H9 (cell line): Measurements from ENCODE around the gene STXBP6. TPM values are rescaled to one million over a fixed set of nuclear protein-coding genes. Genes with fewer than 3 reads are reported as not detected.

Experiments
- DNase-seq: peaks from one replicate; pipeline ENCODE4 v3.0.0-alpha.2; 2017
- H2AFZ ChIP-seq: one replicate; pipeline ENCODE4 v1.6.1; 2013; ENCODE audit warnings: mild to moderate bottlenecking, low read length, control low read depth, moderate library complexity
- H2AK5ac ChIP-seq: 2 replicates; pipeline ENCODE4 v1.6.1; 2013; ENCODE audit warnings: low read length, control low read depth, mixed read lengths; ENCODE audit not compliant: insufficient read length
- H2BK120ac ChIP-seq: one replicate; pipeline ENCODE4 v1.6.1; 2013; ENCODE audit warnings: low read depth, mild to moderate bottlenecking, low read length, control low read depth, inconsistent platforms; ENCODE audit not compliant: poor library complexity, severe bottlenecking
- H2BK12ac ChIP-seq: 2 replicates; pipeline ENCODE4 v1.6.1; 2013; ENCODE audit warnings: low read length, control low read depth, mixed read lengths, low read depth; ENCODE audit not compliant: insufficient read length
- H2BK15ac ChIP-seq: 2 replicates; pipeline ENCODE4 v1.6.1; 2013; ENCODE audit warnings: low read depth, low read length, control low read depth
- H2BK20ac ChIP-seq: one replicate; pipeline ENCODE4 v1.6.1; 2013; ENCODE audit warnings: low read depth, mild to moderate bottlenecking, low read length, control low read depth, inconsistent platforms; ENCODE audit not compliant: poor library complexity, severe bottlenecking
- H2BK5ac ChIP-seq: 2 replicates; pipeline ENCODE4 v1.6.1; 2013; ENCODE audit warnings: low read length, control low read depth, mixed read lengths; ENCODE audit not compliant: insufficient read length
- H3K14ac ChIP-seq: 2 replicates; pipeline ENCODE4 v1.6.1; 2013; ENCODE audit warnings: low read length, control low read depth; ENCODE audit not compliant: insufficient read depth
- H3K18ac ChIP-seq: 2 replicates; pipeline ENCODE4 v1.6.1; 2013; ENCODE audit warnings: low read depth, mild to moderate bottlenecking, mixed read lengths, low read length, control low read depth; ENCODE audit not compliant: insufficient read length
- H3K23ac ChIP-seq: 2 replicates; pipeline ENCODE4 v1.6.1; 2013; ENCODE audit warnings: low read length, control low read depth, mixed read lengths, low read depth; ENCODE audit not compliant: insufficient read length
- H3K23me2 ChIP-seq: 2 replicates; pipeline ENCODE4 v1.6.1; 2013; ENCODE audit warnings: low read depth, mild to moderate bottlenecking, mixed read lengths, low read length, control low read depth; ENCODE audit not compliant: insufficient read length, poor library complexity, severe bottlenecking
- H3K27ac ChIP-seq: 2 replicates; pipeline ENCODE4 v1.5.1; 2013; ENCODE audit warnings: low read length, control low read depth, mixed read lengths, low read depth; ENCODE audit not compliant: insufficient read length
- H3K27me3 ChIP-seq: 2 replicates; pipeline ENCODE4 v1.6.1; 2013; ENCODE audit warnings: low read length, control low read depth, inconsistent platforms; ENCODE audit not compliant: insufficient read depth
- H3K4ac ChIP-seq: 2 replicates; pipeline ENCODE4 v1.6.1; 2013; ENCODE audit warnings: low read depth, mild to moderate bottlenecking, control low read depth, inconsistent platforms, low read length, moderate library complexity
- H3K4me1 ChIP-seq: 2 replicates; pipeline ENCODE4 v1.6.1; 2013; ENCODE audit warnings: low read length, control low read depth, inconsistent platforms; ENCODE audit not compliant: insufficient read depth
- H3K4me2 ChIP-seq: 2 replicates; pipeline ENCODE4 v1.6.1; 2013; ENCODE audit warnings: low read length, control low read depth, mixed read lengths; ENCODE audit not compliant: insufficient read length, insufficient read depth
- H3K56ac ChIP-seq: 2 replicates; pipeline ENCODE4 v1.6.1; 2013; ENCODE audit warnings: low read depth, mild to moderate bottlenecking, mixed read lengths, low read length, control low read depth; ENCODE audit not compliant: insufficient read length
- H3K79me1 ChIP-seq: 2 replicates; pipeline ENCODE4 v1.6.1; 2013; ENCODE audit warnings: low read depth, mild to moderate bottlenecking, moderate library complexity, low read length, control low read depth, inconsistent platforms; ENCODE audit not compliant: insufficient read depth, poor library complexity, severe bottlenecking
- H3K79me2 ChIP-seq: 2 replicates; pipeline ENCODE4 v1.6.1; 2013; ENCODE audit warnings: low read length, control low read depth, inconsistent platforms; ENCODE audit not compliant: insufficient read depth
- H3K9ac ChIP-seq: 2 replicates; pipeline ENCODE4 v1.6.1; 2013; ENCODE audit warnings: low read length, control low read depth, mixed read lengths; ENCODE audit not compliant: insufficient read length; ENCODE audit errors: extremely low read depth
- H3K9me3 ChIP-seq: one replicate; pipeline ENCODE4 v1.6.1; 2013; ENCODE audit warnings: low read depth, low read length, inconsistent platforms; ENCODE audit not compliant: control insufficient read depth
- H3T11ph ChIP-seq: one replicate; pipeline ENCODE4 v1.6.1; 2013; ENCODE audit warnings: mild to moderate bottlenecking, low read length, control low read depth, inconsistent platforms
- H4K20me1 ChIP-seq: one replicate; pipeline ENCODE4 v1.6.1; 2013; ENCODE audit not compliant: control insufficient read depth, insufficient read length, insufficient read depth
- H4K5ac ChIP-seq: 2 replicates; pipeline ENCODE4 v1.6.1; 2013; ENCODE audit warnings: low read depth, mild to moderate bottlenecking, mixed read lengths, low read length, control low read depth; ENCODE audit not compliant: insufficient read length
- H4K8ac ChIP-seq: replicated peaks from 2 replicates; pipeline ENCODE4 v1.6.1; 2013; ENCODE audit warnings: low read length, control low read depth, mixed read lengths, low read depth; ENCODE audit not compliant: insufficient read length
- H4K91ac ChIP-seq: 2 replicates; pipeline ENCODE4 v1.6.1; 2013; ENCODE audit warnings: low read depth, mild to moderate bottlenecking, moderate library complexity, mixed read lengths, low read length, control low read depth; ENCODE audit not compliant: insufficient read length
- H3K27ac Mint-ChIP-seq, 3 experiments: 2 replicates in 2 of 3; 3 replicates in 1 of 3; pipeline ENCODE4 v1.8.0; 2020 to 2021; ENCODE audit warnings: mixed read lengths in 3 of 3, mild to moderate bottlenecking in 1 of 3, moderate library complexity in 1 of 3
- H3K27me3 Mint-ChIP-seq: 2 replicates; pipeline ENCODE4 v1.8.0; 2021; ENCODE audit warnings: low read depth, mild to moderate bottlenecking, moderate library complexity, mixed read lengths
- H3K36me3 Mint-ChIP-seq, 3 experiments: 2 replicates in 2 of 3; 3 replicates in 1 of 3; pipeline ENCODE4 v1.8.0; 2020 to 2021; ENCODE audit warnings: low read depth in 3 of 3, mixed read lengths in 3 of 3; ENCODE audit not compliant: insufficient read depth in 1 of 3
- H3K4me1 Mint-ChIP-seq, 2 experiments: 2 replicates each; pipeline ENCODE4 v1.8.0; 2020; ENCODE audit warnings: mixed read lengths in 2 of 2
- H3K4me3 Mint-ChIP-seq, 2 experiments: 2 replicates in 1 of 2; 3 replicates in 1 of 2; pipeline ENCODE4 v1.8.0; 2020 to 2021; ENCODE audit warnings: mild to moderate bottlenecking in 2 of 2, mixed read lengths in 2 of 2, moderate library complexity in 1 of 2
- H3K9me3 Mint-ChIP-seq, 2 experiments: 2 replicates in 1 of 2; 3 replicates in 1 of 2; pipeline ENCODE4 v1.8.0; 2020; ENCODE audit warnings: mild to moderate bottlenecking in 2 of 2, mixed read lengths in 2 of 2, moderate library complexity in 1 of 2
- total RNA-seq: library from RNA; stranded (reverse); gene quantifications from 2 replicates; pipeline ENCODE4 v1.2.1, GENCODE V29; 2021
- TF ChIP-seq, protein P1 (sequence below): fragments of 200-600 bp; sonication (generic); conservative IDR thresholded peaks from 3 replicates; pipeline ENCODE4 v1.8.0; 2021; ENCODE audit warnings: antibody characterized with exemption, mild to moderate bottlenecking

The STXBP6 gene
- total RNA-seq, 1 experiment from 2014 or later, result 3.6 TPM

DNA sequence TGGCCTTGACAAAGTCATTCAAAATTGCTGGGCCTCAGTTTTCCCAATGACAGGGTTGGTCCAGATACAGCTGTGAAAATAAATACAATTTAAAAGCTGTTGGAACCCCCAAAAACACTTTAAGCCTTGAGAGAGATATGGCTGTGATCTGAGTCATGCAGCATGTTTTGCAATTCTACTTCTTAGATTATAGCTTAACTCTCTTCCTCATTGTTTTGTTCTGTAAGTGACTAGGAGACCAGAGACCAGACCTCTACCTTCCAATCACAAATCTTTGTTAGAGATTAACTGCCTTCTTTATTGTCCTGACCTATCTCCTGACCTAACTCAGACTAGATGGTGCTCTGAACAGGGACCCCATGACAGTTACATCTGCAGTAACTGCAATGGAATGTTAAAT lies 198.1 kb downstream of the STXBP6 start:
- Histone ChIP-seq H2BK12ac (no peak overlapping the region), H3K18ac (no peak overlapping the region), H3K27ac (no peak overlapping the region), H3K9ac (no peak overlapping the region), H2BK120ac (no peak overlapping the region), H3K9me3 (no peaks in the 10 kb centered on the region), H3K14ac (no peak overlapping the region), H3K23me2 (no peaks in the 10 kb centered on the region), H2BK20ac (no peak overlapping the region), H2BK5ac (no peak overlapping the region), H3K4me1 (peaks cover 6% of the 10 kb centered on the region; the same call in 1 of the 2 replicates), H3K23ac (no peak overlapping the region), H3K4me2 (no peak overlapping the region), H4K8ac (no peak overlapping the region), H3K56ac (no peak overlapping the region), H3K4ac (no peak overlapping the region), H3T11ph (no peak overlapping the region), H3K27me3 (no peaks in the 10 kb centered on the region), H3K79me2 (no peaks in the 10 kb centered on the region), H4K20me1 (no peaks in the 10 kb centered on the region), H2AFZ (no peak overlapping the region), H3K79me1 (no peaks in the 10 kb centered on the region), H2AK5ac (no peak overlapping the region), H4K5ac (no peak overlapping the region), H2BK15ac (no peak overlapping the region), H4K91ac (no peak overlapping the region)
- H3K4me1 Mint-ChIP-seq, result peaks cover 31 to 33% of the 10 kb centered on the region in 2 experiments
- TF ChIP-seq, protein P1, sequence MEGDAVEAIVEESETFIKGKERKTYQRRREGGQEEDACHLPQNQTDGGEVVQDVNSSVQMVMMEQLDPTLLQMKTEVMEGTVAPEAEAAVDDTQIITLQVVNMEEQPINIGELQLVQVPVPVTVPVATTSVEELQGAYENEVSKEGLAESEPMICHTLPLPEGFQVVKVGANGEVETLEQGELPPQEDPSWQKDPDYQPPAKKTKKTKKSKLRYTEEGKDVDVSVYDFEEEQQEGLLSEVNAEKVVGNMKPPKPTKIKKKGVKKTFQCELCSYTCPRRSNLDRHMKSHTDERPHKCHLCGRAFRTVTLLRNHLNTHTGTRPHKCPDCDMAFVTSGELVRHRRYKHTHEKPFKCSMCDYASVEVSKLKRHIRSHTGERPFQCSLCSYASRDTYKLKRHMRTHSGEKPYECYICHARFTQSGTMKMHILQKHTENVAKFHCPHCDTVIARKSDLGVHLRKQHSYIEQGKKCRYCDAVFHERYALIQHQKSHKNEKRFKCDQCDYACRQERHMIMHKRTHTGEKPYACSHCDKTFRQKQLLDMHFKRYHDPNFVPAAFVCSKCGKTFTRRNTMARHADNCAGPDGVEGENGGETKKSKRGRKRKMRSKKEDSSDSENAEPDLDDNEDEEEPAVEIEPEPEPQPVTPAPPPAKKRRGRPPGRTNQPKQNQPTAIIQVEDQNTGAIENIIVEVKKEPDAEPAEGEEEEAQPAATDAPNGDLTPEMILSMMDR, result no peak
- no peaks in the 10 kb centered on the region for H3K27me3 Mint-ChIP-seq
- H3K27ac Mint-ChIP-seq, result peak overlapping the region in 1 of 3 experiments; percentile 28; a peak in 2 of 7 replicates
- H3K4me3 Mint-ChIP-seq, result no peak overlapping the region
- no peaks in the 10 kb centered on the region for H3K36me3 Mint-ChIP-seq
- no peak for DNase-seq
- no peaks in the 10 kb centered on the region for H3K9me3 Mint-ChIP-seq
